ENCODE measurements around the gene LTF. TPM values are rescaled to one million over a fixed set of nuclear protein-coding genes. Genes with fewer than 3 reads are reported as not detected.

LTF gene
- total and polyA plus RNA-seq, 2 donors (not counting 1 experiment from before 2014, with no cell fraction given), result 0.22 TPM; not detected in 1

GRCh38 chr3:46508850-46509591 is 44.3 kb upstream of the LTF start:
- WGBS (ENCODE audit: insufficient coverage), result 100% methylated on average over 2 of the region's 4 CpGs
- ChIA-PET POLR2A (no interaction called here), CTCF (interaction anchor here (0.8 to 2.1 kb wide), 4 partner anchors 9 to 20 kb away, joined by 3 to 13 read pairs (median 4); partner anchors contain the start of gene RTP3)
- Histone ChIP-seq H3K27me3 (replicated peaks in 1 of 4; ENCODE audit: control extremely low read depth in 1 of 4, control insufficient read depth in 3 of 4, insufficient read depth in 4 of 4, low read length in 3 of 4) (peaks cover 0 to 5% (median 0%) of the 10 kb centered on the region in 4 experiments), H3K4me1 (ENCODE audit: control insufficient read depth in 2 of 2, insufficient read depth in 2 of 2, low read length in 2 of 2) (no peaks in the 10 kb centered on the region), H2AFZ (ENCODE audit: insufficient read depth, low read depth, low read length, poor library complexity, severe bottlenecking) (no peak overlapping the region), H3K4me2 (replicated peaks; ENCODE audit: low read depth, low read length, poor library complexity, severe bottlenecking) (no peak overlapping the region), H3K27ac (ENCODE audit: low read length in 2 of 2) (no peak overlapping the region), H4K20me1 (ENCODE audit: control insufficient read depth, insufficient read depth, low read length, poor library complexity, severe bottlenecking) (no peaks in the 10 kb centered on the region), H3K9ac (ENCODE audit: low read length) (no peak overlapping the region), H3K79me2 (ENCODE audit: control insufficient read depth, insufficient read depth, low read length) (no peaks in the 10 kb centered on the region), H3K36me3 (replicated peaks in 1 of 2; ENCODE audit: control extremely low read depth in 1 of 2, control insufficient read depth in 1 of 2, extremely low read depth in 1 of 2, insufficient read depth in 2 of 2, low read length in 1 of 2) (no peaks in the 10 kb centered on the region), H3K4me3 (ENCODE audit: control extremely low read depth in 1 of 5, extremely low read depth in 1 of 5, insufficient read depth in 1 of 5, low read depth in 2 of 5, low read length in 4 of 5) (no peak overlapping the region), H3K9me3 (ENCODE audit: control extremely low read depth in 1 of 3, control insufficient read depth in 2 of 3, insufficient read depth in 1 of 3, low read length in 2 of 3) (peaks cover 0 to 13% (median 0%) of the 10 kb centered on the region in 3 donors)
- TF ChIP-seq EZH2 (IDR thresholded peaks at IDR 0.05; ENCODE audit: borderline replicate concordance, insufficient read depth, low read depth, low read length, poor library complexity, severe bottlenecking) (no peak), CTCF (IDR thresholded peaks at IDR 0.05) (no peak)
- no peak for DNase-seq
- Mint-ChIP-seq H3K4me1 (peaks cover 12% of the 10 kb centered on the region), H3K9me3 (ENCODE audit: insufficient read depth) (peaks cover 6% of the 10 kb centered on the region), H3K27ac (no peak overlapping the region), H3K27me3 (peaks cover 3% of the 10 kb centered on the region), H3K4me3 (no peak overlapping the region)
- intact Hi-C loops (cut with micrococcal nuclease), result no loop called here
- ATAC-seq (ENCODE audit: low read depth), result no peak

GRCh38 chr3:46506526-46506925 is 41.8 kb upstream of the LTF start:
- no peaks in the 10 kb centered on the region for H3K27me3 Mint-ChIP-seq
- Histone ChIP-seq H2AFZ (ENCODE audit: insufficient read depth, low read depth, low read length, poor library complexity, severe bottlenecking) (no peak overlapping the region), H3K27me3 (replicated peaks in 1 of 4; ENCODE audit: control extremely low read depth in 1 of 4, control insufficient read depth in 3 of 4, insufficient read depth in 4 of 4, low read length in 3 of 4) (peaks cover 0 to 5% (median 0%) of the 10 kb centered on the region in 4 experiments), H3K36me3 (replicated peaks in 1 of 2; ENCODE audit: control extremely low read depth in 1 of 2, control insufficient read depth in 1 of 2, extremely low read depth in 1 of 2, insufficient read depth in 2 of 2, low read length in 1 of 2) (no peaks in the 10 kb centered on the region), H3K4me1 (ENCODE audit: control insufficient read depth in 2 of 2, insufficient read depth in 2 of 2, low read length in 2 of 2) (peaks cover 2 to 9% of the 10 kb centered on the region in 2 donors), H3K9ac (ENCODE audit: low read length) (no peak overlapping the region), H3K4me2 (replicated peaks; ENCODE audit: low read depth, low read length, poor library complexity, severe bottlenecking) (no peak overlapping the region), H4K20me1 (ENCODE audit: control insufficient read depth, insufficient read depth, low read length, poor library complexity, severe bottlenecking) (no peaks in the 10 kb centered on the region), H3K9me3 (ENCODE audit: control extremely low read depth in 1 of 3, control insufficient read depth in 2 of 3, insufficient read depth in 1 of 3, low read length in 2 of 3) (peaks cover 0 to 16% (median 0%) of the 10 kb centered on the region in 3 donors), H3K79me2 (ENCODE audit: control insufficient read depth, insufficient read depth, low read length) (no peaks in the 10 kb centered on the region), H3K4me3 (ENCODE audit: control extremely low read depth in 1 of 5, extremely low read depth in 1 of 5, insufficient read depth in 1 of 5, low read depth in 2 of 5, low read length in 4 of 5) (no peak overlapping the region), H3K27ac (ENCODE audit: low read length in 2 of 2) (no peak overlapping the region)
- H3K4me3 Mint-ChIP-seq, result no peak overlapping the region
- DNase-seq (no peak), ATAC-seq (ENCODE audit: low read depth) (no peak)
- peaks cover 26% of the 10 kb centered on the region for H3K4me1 Mint-ChIP-seq
- POLR2A ChIA-PET, result no interaction called here
- TF ChIP-seq CTCF (IDR thresholded peaks at IDR 0.05) (no peak), EZH2 (IDR thresholded peaks at IDR 0.05; ENCODE audit: borderline replicate concordance, insufficient read depth, low read depth, low read length, poor library complexity, severe bottlenecking) (no peak)
- WGBS (ENCODE audit: insufficient coverage), result 60% methylated on average over 1 of the region's 3 CpGs
- no peak overlapping the region for H3K27ac Mint-ChIP-seq
- CTCF ChIA-PET, result interaction anchor here (1.0 to 1.4 kb wide), 2 partner anchors 14 to 52 kb away, joined by 3 read pairs; no protein-coding TSS in a partner anchor
- peaks cover 6% of the 10 kb centered on the region for H3K9me3 Mint-ChIP-seq (ENCODE audit: insufficient read depth)
- intact Hi-C loops (cut with micrococcal nuclease), result no loop called here
